ENCODE measurements around the gene RCSD1. TPM values are rescaled to one million over a fixed set of nuclear protein-coding genes. Genes with fewer than 3 reads are reported as not detected.

Gene RCSD1
- total RNA-seq, 4 donors from 2014 or later: 7.1 to 14.2 (median 10.8) TPM

- 63 to 73% methylated on average over 3 of the region's 3 CpGs for WGBS, 2 donors
- H3K27me3 ChIP-seq: no peaks in the 10 kb centered on the region
- no peaks in the 10 kb centered on the region for H3K36me3 ChIP-seq
- no peak overlapping the region for H3K4me3 ChIP-seq (replicated peaks in 1 of 3)
- intact Hi-C loops (cut with DNase I): no loop called here
- H3K4me1 ChIP-seq: peaks cover 0 to 4% of the 10 kb centered on the region in 2 donors
- TF ChIP-seq POLR2A (IDR thresholded peaks at IDR 0.05): no peak
- TF ChIP-seq CTCF (IDR thresholded peaks at IDR 0.05): no peak
- no peaks in the 10 kb centered on the region for H3K9me3 ChIP-seq
- H3K27ac ChIP-seq: peak overlapping the region in 1 of 3 donors; percentile 14
- DNase-seq: no peak
Observed at GRCh38 chr1:167661527-167662426, 31.7 kb downstream of the RCSD1 start.

GRCh38 chr1:167663002-167663772 is 33.2 kb downstream of the RCSD1 start:
- 70 to 74% methylated on average over 7 to 8 of the region's 8 CpGs for WGBS, 2 donors
- intact Hi-C loops (cut with DNase I): no loop called here
- DNase-seq: no peak
- Histone ChIP-seq H3K36me3 (no peaks in the 10 kb centered on the region), H3K4me3 (replicated peaks in 1 of 3) (no peak overlapping the region), H3K27me3 (no peaks in the 10 kb centered on the region), H3K4me1 (peaks cover 0 to 4% of the 10 kb centered on the region in 2 donors), H3K9me3 (no peaks in the 10 kb centered on the region), H3K27ac (no peak overlapping the region)
- no peak for TF ChIP-seq POLR2A (IDR thresholded peaks at IDR 0.05)
- TF ChIP-seq CTCF (IDR thresholded peaks at IDR 0.05): no peak

- no peaks in the 10 kb centered on the region for H3K27me3 ChIP-seq
- DNase-seq: no peak
- H3K27ac ChIP-seq: no peak overlapping the region
- H3K4me3 ChIP-seq (replicated peaks in 1 of 3): no peak overlapping the region
- TF ChIP-seq POLR2A (IDR thresholded peaks at IDR 0.05) (no peak), CTCF (IDR thresholded peaks at IDR 0.05) (no peak)
- H3K9me3 ChIP-seq: no peaks in the 10 kb centered on the region
- peaks cover 0 to 4% of the 10 kb centered on the region in 2 donors for H3K4me1 ChIP-seq
- H3K36me3 ChIP-seq: no peaks in the 10 kb centered on the region
- 95 to 96% methylated on average over 4 of the region's 4 CpGs for WGBS, 2 donors
- intact Hi-C loops (cut with DNase I): no loop called here
Observed at GRCh38 chr1:167665469-167665868, 35.4 kb downstream of the RCSD1 start.

GRCh38 chr1:167666416-167666815 is 36.4 kb downstream of the RCSD1 start:
- TF ChIP-seq POLR2A (IDR thresholded peaks at IDR 0.05) (no peak), CTCF (IDR thresholded peaks at IDR 0.05) (no peak)
- no peaks in the 10 kb centered on the region for H3K27me3 ChIP-seq
- H3K4me3 ChIP-seq (replicated peaks in 1 of 3): no peak overlapping the region
- H3K27ac ChIP-seq: no peak overlapping the region
- no peaks in the 10 kb centered on the region for H3K9me3 ChIP-seq
- 68 to 76% methylated on average over 4 of the region's 4 CpGs for WGBS, 2 donors
- no peaks in the 10 kb centered on the region for H3K36me3 ChIP-seq
- intact Hi-C loops (cut with DNase I): no loop called here
- H3K4me1 ChIP-seq: peaks cover 0 to 4% of the 10 kb centered on the region in 2 donors
- DNase-seq: no peak

All from thyroid gland (tissue), 4 donors.